Transverse colon (tissue), 3 donors: ENCODE measurements around the gene PAX7.

Experiments
- EP300 ChIP-seq: sonication (generic); formaldehyde crosslinking; IDR thresholded peaks from one replicate; pipeline ENCODE4 v1.6.1; 2017; ENCODE audit warnings: antibody characterized with exemption, low read depth
- POLR2A ChIP-seq: fragments of 450-650 bp; IDR thresholded peaks from one replicate; pipeline ENCODE4 v1.6.1; 2016; ENCODE audit warnings: antibody characterized with exemption, mild to moderate bottlenecking, moderate library complexity
- TF ChIP-seq, protein P1 (sequence below), 5 experiments: fragments of 200-600 bp in 3 of 5; fragments of 450-650 bp in 2 of 5; sonication (generic) in 3 of 5; IDR thresholded peaks; 1 replicate in 2 of 5; 2 replicates in 3 of 5; pipeline ENCODE4 v1.5.1; 2016 to 2017; ENCODE audit warnings: antibody characterized with exemption in 5 of 5, inconsistent platforms in 3 of 5, mild to moderate bottlenecking in 2 of 5, moderate library complexity in 1 of 5

DNA sequence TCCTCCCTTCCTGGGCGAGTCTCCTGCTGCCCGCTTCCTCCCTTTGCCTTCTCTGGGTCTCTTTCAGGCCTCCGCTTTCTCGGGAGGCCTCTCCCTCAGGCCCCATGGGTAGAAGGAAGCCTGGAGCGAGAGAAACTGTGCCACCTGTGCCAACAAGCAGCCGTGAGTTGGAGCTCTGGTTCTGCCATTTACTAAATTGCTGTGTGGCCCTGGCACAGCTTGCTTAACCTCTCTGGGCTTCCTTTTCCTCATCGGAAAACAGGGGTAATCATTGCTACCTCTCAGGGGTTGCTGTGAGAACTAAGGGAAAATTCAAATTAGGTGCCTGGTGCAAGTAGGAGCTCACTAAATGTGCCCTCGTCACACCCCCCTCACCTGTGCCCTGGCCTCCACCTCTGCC lies 80.4 kb downstream of the PAX7 start:
- TF ChIP-seq, protein P1, sequence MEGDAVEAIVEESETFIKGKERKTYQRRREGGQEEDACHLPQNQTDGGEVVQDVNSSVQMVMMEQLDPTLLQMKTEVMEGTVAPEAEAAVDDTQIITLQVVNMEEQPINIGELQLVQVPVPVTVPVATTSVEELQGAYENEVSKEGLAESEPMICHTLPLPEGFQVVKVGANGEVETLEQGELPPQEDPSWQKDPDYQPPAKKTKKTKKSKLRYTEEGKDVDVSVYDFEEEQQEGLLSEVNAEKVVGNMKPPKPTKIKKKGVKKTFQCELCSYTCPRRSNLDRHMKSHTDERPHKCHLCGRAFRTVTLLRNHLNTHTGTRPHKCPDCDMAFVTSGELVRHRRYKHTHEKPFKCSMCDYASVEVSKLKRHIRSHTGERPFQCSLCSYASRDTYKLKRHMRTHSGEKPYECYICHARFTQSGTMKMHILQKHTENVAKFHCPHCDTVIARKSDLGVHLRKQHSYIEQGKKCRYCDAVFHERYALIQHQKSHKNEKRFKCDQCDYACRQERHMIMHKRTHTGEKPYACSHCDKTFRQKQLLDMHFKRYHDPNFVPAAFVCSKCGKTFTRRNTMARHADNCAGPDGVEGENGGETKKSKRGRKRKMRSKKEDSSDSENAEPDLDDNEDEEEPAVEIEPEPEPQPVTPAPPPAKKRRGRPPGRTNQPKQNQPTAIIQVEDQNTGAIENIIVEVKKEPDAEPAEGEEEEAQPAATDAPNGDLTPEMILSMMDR (IDR thresholded peaks at IDR 0.05), result no peak
- TF ChIP-seq POLR2A (no peak), EP300 (no peak)
